ENCODE results near the gene VOPP1.
"Not testable (repeated sequence)": the region's sequence is repeated elsewhere in the genome, so short reads cannot be mapped to it uniquely, and the experiment has no call there.

VOPP1 gene, protein sequence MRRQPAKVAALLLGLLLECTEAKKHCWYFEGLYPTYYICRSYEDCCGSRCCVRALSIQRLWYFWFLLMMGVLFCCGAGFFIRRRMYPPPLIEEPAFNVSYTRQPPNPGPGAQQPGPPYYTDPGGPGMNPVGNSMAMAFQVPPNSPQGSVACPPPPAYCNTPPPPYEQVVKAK

DNA sequence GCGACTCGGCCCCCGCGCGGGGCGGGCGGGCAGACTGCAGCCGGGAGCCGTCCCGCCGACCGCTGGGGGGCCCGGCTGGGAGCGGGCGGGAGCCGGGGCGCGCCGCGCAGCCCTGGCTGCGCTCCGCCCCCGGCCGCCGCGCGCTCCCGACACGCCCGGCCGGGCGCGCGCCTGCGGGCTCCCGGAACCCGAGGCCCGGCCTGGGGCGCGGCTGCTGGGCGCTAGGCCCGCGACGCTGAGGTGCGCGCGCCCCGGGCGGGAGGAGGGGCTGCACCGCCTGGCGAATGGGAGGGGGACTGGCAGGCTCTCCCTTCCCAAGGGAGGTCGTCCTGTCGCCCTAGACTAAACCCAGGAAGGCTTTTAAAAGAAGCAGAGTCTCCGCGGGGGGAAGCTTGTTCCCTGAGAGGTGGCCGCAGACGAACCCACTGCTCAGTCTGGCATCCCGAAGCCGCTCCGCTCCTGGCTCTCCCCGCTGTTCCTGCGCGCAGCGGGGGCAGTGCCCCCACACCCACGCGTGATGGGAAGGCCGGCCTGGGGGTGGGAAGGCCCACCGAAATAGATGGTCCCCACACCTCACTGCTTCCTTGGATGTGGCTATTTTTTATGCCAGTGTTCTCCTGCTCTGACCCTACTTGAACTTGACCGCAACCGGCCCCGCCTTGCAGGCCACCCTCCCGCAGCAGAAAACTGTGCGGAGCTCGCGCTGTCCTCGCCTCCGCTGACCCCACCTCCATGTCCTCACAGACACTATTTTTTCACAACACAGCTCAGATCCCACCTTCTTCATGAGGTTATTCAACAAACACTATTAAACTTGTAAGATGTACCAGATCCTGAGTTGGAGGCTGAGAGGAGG, at the start of gene VOPP1:
Gene VOPP1 (minus strand): TSS at position 125 of the 856 bp plus-strand sequence. CDS start 178 bp downstream, outside the sequence.
- in situ Hi-C loops (cut with MboI; ENCODE audit: low sequenced_read_pairs): no loop called here

DNA sequence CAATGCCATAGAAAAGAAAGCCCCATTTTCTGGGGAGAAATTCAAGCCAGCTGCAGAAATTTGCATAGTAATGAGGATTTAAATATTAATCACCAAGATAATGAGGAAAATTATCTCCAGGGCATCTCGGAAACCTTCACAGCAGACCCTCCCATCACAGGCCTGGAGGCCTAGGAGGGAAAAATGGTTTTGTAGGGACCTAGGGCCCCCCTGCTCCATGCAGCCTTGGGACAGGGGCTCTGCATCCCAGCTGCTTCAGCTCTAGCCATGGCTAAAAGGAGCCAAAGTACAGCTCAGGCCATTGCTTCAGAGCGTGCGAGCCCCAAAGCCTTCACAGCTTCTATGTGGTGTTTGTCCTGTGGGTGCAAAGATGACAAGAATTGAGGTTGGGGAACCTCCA, 46.6 kb upstream of the VOPP1 start:
- in situ Hi-C loops (cut with MboI; ENCODE audit: low sequenced_read_pairs): no loop called here

DNA sequence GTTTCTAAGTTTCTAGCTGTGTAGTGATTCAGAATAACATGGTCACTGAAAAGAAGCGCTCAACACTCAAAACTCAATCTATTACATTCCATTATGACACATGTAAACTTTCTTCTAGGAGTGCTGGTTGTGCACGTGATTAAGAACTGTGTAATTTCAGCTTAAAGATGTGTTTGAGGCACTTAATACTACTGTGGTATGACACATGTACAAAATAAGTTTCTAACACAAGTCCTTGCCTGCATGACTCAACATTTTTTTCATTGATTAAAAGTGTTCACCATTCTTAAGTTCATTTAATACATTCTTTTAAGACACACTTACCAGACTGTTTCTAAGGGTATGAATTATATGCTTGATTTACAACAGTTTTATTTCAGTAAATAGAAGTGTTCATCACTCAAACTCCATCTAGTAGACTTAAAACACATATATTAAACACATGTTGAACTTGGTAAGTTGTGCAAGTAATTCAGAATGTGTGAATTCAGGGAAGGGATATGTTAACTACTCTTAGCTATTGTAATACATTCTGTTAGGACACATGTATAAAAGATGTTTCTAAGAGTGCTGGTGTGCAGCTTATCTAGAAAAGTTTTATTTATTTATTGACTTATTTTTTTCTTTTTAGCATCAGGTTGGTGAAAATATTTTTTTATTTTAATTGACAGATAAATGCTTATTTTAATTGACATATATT, 42.2 kb upstream of the VOPP1 start:
- in situ Hi-C loops (cut with MboI; ENCODE audit: low sequenced_read_pairs): not testable (repeated sequence)

DNA sequence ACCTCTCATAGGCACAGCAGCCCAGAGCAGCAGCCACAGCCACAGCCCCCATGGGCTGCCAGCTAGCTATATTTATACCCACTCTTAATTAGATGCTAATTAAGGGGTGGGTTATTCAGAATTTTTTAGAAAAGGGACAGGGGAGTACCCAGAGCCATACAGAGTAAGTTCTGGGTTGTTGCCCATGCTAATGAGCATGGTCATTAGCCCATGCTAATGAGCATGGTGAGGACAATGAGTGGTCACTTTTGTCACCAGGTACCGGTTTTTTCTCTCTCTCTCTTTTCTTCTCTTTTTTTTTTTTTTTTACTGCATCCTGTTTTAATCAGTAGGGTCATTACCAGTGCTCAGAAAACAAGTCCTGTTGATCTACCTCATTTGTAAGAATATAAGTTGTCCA, 37.4 kb upstream of the VOPP1 start:
- in situ Hi-C loops (cut with MboI; ENCODE audit: low sequenced_read_pairs): not testable (repeated sequence)

DNA sequence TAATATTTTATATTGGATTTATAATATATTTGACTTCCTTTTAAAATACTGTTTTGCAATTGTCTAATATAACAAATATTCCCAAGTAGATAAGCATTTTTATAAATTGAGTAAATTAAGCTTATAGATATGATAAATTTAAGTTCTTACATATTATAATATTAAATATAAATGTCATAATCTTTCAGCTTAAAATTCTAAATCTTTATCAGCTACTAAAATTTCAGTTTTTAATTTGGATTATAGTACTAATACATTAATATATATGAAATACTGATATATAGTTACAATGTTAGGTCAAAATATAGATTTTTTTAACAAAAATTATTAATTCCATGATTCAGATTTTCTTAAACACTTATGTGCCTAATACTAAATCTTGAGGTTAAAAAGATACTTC, 33.4 kb upstream of the VOPP1 start:
- in situ Hi-C loops (cut with MboI; ENCODE audit: low sequenced_read_pairs): not testable (repeated sequence)

DNA sequence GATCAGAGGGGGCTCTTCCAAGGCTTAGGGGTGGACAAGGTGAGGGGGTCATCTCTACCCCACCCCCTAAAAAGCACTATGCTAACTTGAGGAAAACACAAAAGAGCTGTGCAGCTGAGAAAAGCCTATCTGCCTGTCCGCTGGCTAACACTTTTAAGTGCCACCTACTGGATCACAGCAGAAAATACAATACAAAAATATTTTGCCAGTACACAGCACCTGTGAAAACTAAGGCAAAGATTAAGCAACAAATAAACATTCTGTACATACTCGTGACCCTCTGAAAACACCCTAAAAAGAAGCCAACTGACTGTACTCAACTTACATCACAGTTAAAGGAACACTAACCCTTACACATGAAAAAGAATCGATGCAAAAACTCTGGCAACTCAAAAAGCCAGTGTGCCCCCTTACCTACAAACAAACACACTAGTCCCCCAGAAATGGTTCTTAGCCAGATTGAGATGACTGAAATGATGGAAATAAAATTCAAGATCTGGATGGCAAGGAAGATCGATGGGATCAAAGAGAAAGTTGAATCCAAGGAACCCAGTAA, 25.7 kb upstream of the VOPP1 start:
- in situ Hi-C loops (cut with MboI; ENCODE audit: low sequenced_read_pairs): not testable (repeated sequence)

DNA sequence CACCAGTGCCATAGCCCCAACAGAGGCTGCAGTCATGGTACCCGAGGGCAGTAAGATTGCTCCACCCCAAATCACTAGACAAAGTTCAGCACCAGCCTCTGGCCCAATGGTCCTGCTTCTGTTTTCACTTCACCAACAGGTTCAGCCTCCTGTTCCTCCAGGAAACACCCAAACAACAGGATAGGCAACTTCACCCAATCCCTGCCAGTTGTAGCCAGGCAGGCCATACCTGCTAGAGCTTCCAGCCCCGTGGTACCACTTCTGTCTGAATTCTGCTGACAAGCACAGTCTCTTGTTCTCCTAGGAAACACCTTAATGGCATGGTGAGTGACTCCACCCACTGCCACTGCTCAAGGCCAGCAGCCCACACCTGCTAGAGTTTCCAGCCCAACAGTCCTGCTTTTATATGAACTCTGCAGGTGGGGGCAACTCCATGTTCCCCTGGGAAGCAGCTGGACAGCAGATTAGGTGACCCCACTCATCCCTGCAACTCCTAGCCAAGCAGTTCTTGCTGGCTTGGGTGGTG, 25.0 kb upstream of the VOPP1 start:
- in situ Hi-C loops (cut with MboI; ENCODE audit: low sequenced_read_pairs): not testable (repeated sequence)

DNA sequence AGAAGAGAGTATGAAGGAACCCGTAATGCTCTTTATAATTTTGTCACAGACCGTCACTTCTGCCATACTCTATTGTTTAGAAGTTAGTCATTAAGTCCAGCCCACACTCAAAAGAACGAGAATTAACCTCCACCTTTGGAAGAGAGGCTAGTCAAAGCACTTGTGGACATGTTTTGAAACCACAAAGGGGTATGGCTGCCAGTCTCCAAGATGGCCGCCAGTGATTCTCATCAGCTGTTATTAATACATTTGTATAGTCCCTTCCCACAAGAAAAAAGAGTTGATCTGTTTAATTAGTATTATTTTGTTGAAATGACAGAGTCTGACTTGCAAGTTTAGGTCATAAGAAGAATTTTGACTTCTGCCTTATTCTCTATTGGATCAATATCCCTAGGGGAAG, 23.2 kb upstream of the VOPP1 start:
- in situ Hi-C loops (cut with MboI; ENCODE audit: low sequenced_read_pairs): no loop called here

DNA sequence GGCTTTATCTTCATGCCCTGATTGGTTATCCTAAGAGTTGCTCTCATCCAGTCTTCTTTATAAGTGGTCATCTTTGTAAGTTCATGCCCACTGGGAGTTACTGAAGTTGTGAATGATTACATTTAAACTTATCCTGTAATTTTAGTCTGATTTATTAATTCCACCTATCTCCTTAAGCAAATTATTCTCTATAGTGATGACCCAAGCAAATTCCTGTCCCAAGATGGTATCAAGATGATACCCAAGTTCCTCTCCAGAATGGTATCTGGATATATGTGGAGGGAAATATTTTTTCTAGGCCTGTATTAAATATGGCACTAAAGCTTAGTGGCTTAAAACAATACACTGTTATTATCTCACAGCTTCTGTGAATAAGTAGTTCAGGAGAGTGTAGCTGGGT, 22.6 kb upstream of the VOPP1 start:
- in situ Hi-C loops (cut with MboI; ENCODE audit: low sequenced_read_pairs): no loop called here

DNA sequence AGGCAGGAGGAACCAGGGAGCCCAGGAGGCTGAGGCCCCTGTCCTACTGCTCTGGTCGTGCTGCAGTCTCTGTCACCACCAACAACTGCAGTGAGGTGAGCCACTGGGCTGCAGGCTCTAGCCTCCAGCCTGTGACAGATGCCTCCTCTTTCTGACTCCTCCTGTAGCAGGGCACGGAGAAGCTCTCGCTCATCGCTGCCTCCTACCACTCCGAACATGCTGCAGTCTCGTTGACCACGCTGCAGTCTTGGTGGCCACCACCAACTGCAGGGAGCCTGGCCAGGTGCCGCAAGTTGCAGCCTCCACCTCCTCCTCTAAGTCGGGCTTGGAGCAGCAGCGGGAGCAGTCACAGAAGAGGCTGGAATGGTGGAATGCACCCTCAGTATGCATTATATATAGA, 22.1 kb upstream of the VOPP1 start:
- in situ Hi-C loops (cut with MboI; ENCODE audit: low sequenced_read_pairs): no loop called here

DNA sequence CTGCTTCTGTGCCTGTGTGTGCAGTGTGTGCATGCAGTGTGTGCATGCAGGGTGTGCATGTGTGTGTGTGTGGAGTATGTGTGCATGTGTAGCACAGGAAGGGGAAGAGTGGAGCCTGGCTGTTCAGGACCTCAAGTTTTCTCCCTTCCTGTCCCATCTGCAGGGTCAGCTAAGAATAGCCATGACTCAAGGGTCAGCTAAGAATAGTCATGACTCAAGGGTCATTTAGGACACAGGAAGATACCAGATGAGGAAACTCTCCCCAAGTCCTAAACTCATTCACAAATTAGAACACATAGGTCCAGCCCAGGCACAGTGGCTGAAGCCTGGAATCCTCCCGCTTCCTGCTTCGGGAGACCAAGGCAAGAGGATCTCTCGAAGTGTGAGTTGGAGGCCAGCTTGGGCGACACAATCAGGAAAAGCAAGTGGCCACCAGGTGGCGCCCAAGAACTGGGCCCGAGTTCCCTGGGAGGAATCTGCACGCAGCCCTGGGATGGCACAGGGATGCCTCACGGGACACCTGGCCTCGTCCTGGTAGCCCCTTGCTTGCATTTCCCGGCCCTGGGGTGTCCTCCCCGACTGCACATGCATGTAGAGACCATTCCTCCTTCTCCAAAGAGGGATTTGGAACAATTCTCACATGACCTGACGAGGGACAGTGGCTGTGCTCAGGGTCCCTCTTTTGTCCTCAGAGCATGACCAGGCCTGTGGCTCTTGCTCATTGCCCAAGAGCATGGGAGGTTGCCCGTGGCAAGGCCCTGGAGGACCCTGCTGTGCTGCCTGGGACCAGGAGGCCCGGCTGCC, 21.4 kb upstream of the VOPP1 start:
- in situ Hi-C loops (cut with MboI; ENCODE audit: low sequenced_read_pairs): no loop called here

DNA sequence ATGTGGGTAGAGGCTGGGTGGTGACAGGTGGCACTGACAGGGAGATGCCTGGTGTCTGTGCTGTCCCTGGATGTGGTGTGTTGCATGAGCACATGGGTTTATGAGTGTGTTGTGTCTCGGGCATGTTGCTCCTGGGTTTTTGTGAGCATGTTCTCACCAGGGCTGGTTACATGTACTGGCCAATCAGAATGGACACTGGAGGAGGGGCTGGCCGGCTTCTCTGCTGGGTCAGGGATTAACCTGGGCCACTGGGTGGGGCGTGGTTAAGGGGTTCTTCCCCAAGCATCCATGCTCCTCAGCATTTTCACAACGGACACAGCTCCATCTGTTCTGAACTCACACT, 20.8 kb upstream of the VOPP1 start:
- in situ Hi-C loops (cut with MboI; ENCODE audit: low sequenced_read_pairs): no loop called here

DNA sequence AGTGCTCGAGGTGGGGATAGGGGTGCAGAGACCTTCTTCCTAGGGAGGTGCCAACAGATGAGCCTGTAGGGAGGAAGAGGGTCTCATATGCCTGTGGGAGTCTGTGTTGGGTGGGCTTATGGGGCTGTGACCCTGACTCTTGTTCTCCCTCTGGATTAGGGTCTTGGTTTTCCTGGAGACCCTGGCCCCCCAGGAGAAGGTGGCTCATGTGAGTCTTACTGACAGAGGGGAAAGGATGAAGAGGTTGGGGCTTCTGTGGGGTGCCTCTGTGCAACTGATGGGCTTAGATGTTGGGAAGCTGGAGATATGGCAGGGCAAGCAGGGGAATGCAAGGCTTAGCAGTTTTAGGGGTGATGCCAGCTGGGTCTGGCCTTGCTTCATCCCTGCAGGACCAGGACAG, 20.2 kb upstream of the VOPP1 start:
- in situ Hi-C loops (cut with MboI; ENCODE audit: low sequenced_read_pairs): no loop called here

DNA sequence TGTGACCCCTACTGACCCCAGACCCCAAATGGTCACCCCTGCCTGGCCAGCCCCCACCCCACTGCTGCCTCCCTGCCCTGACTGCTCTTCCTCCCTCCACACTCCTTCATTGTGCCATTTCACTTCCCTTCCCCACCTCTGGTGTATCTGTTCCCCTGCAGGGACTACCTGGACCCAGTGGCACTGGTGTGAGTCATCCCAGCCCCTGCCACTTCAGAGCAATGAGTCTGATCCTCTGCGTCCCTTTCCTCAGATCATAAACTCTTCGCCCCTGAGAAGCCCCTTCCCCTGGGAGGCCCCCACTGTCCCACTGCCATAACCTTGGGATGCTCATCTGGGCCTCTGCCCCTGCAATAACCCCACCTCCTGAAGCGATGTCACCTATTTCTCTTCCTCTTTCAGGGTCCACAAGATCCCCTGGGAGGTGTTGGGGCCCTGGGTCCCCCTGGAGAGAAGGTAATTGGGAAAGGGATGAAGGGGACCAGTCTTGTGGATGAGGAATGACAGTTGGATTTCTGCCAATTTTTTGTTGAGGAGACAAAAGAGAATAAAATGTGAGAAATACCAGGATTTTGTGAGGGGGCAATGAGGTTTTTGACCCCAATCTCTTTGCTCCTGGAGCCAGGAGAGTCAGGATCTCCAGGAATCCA, 19.1 kb upstream of the VOPP1 start:
- in situ Hi-C loops (cut with MboI; ENCODE audit: low sequenced_read_pairs): no loop called here

DNA sequence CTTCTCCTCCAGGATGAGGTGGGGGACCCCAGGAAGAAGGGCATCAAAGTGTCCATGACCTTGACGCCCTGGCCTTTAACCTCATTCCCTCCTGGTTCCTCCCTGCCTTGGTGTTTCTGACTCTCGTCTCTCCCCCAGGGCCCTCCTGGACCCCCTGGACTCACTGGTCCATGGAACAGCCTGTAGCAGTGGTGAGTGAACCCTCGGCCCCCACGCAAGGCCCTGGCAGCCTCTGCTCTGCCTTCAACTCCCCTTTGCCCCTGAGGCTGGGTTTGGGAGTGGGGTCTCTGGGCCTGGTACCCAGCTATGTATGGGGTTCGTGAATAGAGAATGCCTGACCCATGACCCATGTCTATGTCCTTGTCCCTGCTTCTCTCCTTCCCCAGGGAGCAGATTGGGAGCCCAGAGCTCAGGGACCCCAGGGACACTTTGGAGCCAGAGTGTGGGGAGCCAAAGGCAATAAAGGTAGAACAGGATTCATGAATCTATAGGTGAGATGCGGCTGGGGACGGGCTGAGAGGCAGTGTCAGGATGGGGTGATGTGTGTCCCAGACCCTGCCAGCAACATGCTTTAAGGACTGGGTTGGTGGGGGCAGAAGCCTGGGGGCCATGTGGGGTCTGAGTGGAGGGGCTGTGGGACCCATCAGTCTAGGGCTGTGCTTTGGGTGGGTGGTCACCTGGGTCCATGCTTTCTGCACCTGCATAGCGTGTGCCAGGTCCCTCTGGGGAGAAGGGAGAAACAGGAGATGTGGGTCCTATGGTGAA, 18.4 kb upstream of the VOPP1 start:
- in situ Hi-C loops (cut with MboI; ENCODE audit: low sequenced_read_pairs): no loop called here

DNA sequence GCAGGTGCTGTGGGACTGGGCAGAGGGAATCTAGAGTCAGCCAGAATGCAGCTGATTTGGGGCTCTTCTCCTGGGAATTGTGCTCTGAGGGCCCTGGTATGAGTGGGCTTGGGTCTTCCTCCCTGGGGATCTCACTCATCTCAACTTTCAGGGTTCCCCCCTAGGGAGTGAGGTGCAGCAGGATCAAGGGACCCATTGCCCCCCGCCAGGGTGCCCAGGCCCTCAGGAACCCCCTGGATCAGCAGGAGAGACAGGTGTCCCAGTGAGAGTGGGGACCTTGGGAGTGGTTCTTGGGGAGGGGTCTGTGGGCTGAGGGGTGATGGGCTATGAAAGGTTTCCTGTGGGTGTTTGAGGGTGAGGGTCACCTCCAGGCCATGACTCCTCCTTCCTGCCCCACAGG, 17.6 kb upstream of the VOPP1 start:
- in situ Hi-C loops (cut with MboI; ENCODE audit: low sequenced_read_pairs): no loop called here

DNA sequence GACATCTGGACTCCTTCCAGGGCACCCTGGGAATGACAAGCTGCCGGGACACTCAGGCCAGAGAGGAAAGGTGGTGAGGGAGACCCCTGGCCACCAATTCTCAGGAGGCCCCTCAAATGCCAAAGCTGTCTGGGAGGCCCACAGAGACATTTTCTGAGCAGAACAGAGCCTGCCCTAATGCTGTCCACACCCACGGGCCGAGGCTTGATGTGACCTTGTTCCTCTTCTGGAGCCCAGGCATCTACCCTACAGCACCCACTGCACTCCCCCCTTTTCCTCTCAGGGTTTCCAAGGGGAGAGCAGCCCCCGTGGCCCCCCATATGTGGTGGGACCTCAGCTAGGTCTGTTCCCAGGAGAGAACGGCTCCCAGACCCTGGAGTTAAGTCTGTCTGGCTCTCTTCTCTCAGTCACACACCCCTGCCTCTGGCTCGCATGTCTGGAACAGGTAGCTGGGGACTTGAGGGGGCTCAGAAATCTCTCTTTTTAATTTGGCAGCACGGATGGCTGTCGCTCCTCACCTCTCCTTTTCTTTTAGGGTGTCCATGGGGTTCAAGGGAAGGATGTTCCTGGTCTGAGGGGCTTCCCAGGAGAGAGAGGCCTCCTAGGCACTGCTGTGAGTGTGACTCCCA, 16.8 kb upstream of the VOPP1 start:
- in situ Hi-C loops (cut with MboI; ENCODE audit: low sequenced_read_pairs): no loop called here

DNA sequence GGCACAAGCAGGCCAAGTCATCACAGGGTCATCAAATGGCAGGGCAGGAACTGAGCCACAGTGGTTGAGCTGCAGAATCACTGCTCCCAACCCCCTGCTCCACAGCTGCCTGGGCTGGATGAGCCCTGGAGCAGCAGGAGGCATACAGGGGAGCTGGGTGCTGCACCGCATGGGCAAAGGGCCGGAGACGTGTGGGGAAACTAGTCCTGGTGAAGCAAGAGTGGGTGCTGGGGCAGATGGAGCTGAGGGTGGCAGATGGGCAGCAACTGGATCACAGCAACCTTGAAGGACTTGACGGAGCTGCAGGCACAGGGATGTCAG, 16.0 kb upstream of the VOPP1 start:
- in situ Hi-C loops (cut with MboI; ENCODE audit: low sequenced_read_pairs): no loop called here

DNA sequence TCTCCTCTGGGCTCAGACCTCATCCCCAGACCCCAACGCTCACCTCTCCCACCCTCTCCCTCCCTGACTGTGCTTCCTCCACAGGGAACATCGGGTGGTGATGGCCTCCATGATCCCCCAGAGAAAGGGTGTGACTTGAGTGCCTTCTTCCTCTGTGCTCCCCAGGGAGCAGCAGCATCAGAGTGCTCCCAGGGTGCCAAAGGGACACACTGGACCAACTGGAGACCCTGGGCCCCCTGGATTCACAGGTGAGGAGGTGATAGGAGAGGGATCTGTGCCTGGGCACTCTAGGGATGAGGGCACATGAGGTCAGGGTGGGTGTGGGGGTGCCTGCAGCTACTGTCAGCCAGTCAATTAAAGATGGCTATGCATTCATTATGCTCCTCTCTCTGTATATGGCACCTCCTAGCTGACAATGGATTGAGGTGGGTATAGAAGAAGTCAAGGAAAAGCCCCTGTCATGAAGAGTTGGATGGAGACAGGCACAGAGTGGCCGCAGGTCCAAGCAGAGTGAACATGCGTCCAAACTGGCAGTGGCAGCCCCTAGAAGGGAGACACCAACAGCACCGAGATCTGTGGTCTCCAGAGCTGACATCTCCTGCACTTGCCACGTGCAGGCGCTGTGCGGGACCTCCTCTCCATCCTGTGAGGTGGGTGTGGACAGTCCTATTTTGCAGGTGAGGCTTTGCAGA, 15.5 kb upstream of the VOPP1 start:
- in situ Hi-C loops (cut with MboI; ENCODE audit: low sequenced_read_pairs): no loop called here
